AG09319 (cell line): Measurements from ENCODE around the gene PTCH1.

Source experiments
- DNase-seq: peaks from one replicate; pipeline ENCODE4 v3.0.0-alpha.2; 2010; ENCODE audit warnings: low read depth; ENCODE audit errors: extremely low read depth
- CTCF ChIP-seq: IDR thresholded peaks from 2 replicates; pipeline ENCODE4 v1.5.1; 2011; ENCODE audit warnings: low read depth, mild to moderate bottlenecking, inconsistent platforms, low read length, moderate library complexity

PTCH1 gene

GRCh38 chr9:95495961-95496360 lies 20.8 kb downstream of the PTCH1 start:
- no peak for DNase-seq
- TF ChIP-seq CTCF = no peak

DNA sequence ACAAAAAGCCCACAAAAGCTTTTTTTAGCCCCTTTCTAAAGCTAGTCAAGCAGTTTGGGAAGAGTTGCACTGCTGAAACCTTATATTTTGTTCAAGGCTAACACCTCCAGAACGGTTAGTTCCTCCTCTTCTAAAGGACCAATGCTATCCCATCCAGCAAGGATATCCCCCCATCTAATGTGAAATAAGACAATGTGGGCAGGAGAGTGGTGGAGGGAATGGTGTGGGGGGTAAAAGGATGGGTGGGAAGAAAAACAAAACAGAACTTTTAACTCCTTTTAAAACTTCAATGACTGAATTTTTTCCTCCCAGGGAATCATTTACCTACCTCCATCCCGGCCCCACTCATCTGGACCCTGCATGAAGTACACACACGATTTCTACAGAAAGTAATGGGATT lies 21.2 kb downstream of the PTCH1 start:
- no peak for DNase-seq
- TF ChIP-seq CTCF = no peak

DNA sequence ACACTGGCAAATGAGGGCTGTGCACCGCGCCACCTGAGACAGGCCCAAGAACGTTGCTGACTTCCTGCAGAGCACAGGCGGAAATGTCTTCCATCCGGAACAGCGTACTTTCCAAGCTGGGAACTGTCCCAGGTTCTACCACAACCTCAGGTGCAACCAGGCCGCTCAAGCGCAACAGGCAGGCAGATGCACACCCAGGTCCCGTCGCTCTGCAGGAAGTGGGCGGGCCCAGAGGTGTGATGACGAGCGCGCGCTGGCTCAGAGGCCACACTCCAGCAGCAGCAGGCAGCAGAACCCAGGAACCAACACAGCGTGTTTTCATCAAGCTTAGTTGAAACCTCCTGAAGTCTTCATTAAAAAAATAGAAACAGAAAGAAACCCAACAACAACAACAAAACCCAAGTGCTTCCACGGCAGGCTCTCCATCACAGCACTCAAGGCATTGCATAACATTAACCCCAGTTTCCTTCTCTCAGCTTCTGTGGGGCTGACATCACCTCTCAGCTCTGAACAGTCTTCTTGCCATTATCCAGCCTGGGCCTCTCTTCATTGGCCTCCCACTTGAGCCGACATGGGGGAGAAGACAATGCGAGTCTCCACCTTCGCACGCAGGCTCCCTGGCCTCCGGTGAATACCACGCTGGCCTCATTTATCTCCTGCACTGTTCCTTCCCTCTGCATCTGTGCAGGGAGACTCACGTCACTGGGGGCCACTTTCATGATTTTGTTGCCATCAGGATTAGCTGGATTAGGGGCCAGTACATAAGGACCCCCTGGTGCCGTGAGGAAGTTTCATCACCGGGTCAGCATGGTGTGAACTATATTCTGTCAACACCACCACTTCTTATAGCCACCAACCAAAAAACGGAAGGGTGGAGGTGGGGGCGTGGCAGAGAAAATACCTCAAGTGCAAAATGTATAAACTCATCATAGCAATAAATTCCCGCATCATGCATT lies 22.1 kb downstream of the PTCH1 start:
- no peak for TF ChIP-seq CTCF
- DNase-seq = no peak

DNA sequence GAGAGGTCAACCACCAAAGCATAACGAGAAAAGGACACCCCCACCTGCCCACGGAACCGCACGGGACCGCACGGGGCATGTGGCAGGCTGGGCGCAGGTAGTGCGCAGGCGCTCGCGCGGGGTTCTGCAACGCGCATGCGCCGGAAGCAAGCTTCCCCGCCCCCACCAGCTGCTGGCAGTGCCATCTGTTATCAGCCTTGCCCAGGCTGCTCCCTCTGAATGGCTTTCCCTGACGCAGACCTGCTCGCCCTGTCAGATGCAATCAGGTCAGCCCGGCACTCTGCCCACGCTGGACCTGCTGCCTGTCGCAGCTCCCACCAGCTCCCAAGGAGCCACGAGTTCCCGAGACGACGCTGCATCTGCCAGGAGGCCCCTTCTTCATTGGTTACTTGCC lies 22.8 kb downstream of the PTCH1 start:
- no peak for TF ChIP-seq CTCF
- no peak for DNase-seq

DNA sequence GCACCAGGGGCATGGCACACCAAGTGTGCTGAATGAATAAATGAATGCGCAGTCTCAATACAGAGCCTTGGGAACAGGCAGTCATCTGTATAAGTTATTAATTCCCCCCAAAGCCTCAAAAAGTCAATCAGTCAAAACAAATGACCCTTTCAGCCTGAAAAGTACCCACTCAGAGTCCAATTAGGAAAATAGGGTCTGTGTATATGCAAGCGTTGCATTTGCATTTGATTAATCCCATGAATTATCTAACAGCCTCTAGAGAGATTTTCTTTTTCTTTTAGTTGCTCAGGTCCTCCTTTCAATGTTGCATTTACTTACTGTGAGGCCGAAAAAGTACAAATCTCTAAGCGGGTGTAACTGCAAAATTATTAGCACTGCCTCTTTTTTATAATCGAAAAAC lies 23.4 kb downstream of the PTCH1 start:
- no peak for DNase-seq
- no peak for TF ChIP-seq CTCF

DNA sequence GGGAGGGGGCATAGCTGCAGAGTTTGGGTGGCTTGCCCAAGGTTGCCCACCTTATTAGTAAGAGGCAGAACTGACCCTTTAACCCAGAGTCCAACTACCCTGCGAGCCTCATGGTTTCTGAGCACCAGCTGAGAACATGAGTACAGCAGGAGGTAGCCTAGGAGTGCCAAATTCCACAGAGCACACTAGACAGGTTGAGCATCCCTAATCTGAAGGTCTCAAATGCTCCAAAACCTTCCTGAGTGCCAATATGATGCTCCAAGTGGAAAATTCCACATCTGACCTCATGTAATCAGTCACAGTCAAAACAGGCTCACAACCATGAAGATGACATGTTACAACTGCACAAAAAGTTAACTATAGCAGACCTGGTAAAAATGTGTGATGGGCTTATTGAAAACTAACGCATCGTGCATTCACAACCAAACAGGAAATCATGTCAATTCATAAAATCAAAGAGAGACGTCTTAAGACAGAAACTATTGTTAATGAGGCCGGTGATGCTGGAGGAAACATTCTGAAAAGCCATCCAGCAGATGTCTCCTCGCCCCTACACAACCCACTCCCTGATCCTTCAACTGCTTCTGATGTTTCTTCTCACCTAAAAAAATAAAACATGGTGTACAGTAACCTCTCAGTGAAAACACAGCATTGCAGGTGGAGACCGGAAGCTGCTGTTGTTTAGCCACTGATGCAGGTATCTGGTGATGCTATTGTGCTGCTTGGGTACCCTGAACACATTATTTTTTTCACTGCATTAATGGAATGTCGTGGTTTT lies 25.0 kb downstream of the PTCH1 start:
- no peak for DNase-seq
- no peak for TF ChIP-seq CTCF

DNA sequence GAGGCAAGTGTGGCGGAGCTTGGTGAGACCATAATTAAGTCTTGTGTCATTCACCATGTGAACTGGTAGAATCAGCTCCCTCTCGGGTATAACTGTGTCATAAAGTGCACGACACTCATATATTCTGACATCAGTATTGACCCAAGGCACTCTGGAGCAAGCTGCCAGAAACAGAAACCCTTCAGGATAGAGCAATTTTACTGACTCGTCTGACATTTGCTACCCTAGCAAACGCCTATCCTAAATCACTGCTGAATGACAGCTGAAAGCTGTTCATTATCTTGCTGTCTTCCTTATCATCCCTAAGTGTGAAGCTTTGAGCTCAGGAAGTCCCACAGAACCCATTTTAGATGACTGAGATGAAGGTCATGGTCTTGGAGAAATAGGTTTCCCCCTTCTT lies 27.8 kb downstream of the PTCH1 start:
- no peak for DNase-seq
- TF ChIP-seq CTCF = no peak
